SHP77 (cell line): ENCODE results near the gene USP20.
"Not testable (repeated sequence)": the region's sequence is repeated elsewhere in the genome, so short reads cannot be mapped to it uniquely, and the experiment has no call there.

Experiments used
- DNase-seq, 2 experiments: peaks; one replicate each; lab custom pipeline; 2025; lab: John Stamatoyannopoulos, UW

The USP20 gene

DNA sequence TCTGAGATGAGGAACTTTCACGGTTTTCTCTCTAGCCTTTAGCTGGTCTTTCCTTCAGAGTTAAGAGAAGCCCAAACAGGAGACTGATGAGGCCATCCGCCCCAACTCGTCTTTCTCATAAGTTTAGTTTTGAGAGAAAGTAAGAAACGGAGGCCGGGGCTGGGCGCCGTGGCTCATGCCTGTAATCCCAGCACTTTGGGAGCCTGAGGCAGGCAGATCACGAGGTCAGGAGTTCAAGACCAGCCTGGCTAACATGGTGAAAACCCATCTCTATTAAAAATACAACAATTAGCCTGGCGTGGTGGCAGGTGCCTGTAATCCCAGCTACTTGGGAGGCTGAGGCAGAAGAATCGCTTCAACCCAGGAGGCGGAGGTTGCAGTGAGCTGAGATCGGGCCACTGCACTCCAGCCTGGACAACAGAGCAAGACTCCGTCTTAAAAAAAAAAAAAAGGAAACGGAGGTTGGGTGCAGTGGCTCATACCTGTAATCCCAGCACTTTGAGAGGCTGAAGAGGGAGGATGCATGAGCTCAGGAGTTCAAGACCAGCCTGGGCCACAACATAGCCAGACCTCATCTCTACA is 55.6 kb downstream of the USP20 start:
- DNase-seq: not testable (repeated sequence)

DNA sequence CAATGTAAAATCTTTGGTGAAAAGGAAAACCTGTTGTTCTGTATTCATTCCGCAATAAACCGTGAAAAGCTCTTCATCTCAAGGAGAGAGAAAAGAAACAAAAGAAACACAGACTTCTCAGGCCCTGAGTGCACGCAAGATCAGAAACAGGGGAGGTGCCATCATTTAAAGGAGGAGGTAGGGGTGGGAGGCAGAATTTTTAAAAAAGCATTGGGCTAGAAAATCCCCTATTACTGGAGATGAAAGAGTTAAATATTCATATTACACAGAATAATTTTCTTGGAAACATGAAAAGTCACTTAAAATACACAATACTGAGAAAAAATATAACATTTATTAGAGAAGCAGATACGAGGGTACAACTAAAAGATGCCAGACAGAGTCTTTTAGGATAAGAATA is 56.3 kb downstream of the USP20 start:
- no peak for DNase-seq

DNA sequence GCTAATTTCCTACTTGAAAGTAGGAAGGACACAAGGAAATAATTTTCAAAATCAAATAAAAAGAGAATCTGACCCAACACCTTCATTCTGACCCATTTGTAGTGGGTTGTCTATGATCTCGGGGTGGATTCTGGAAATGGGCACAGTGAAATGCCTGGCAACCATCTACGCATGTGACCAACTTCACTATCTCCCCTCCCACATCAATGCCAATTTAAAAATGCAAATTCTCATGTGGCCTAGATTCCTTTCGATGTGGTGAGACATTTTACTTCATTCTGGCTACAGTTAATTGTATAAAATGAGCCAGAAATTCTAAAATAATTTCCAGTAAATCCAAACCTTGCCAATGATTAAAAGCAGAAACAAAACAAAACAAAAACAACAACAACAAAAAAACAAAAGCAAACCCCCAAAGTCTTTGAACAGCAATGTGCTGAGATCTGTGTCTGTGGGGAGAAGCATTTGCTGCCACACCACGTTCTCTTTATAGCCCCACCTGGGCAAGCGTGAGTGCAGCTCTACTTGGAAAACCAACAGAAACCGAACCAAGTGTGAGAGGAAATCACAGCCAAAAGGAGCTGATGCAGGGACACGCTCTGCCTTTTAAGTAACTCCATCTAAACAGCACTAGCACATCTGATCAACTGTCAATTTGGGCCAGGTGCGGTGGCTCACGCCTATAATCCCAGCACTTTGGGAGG is 59.0 kb downstream of the USP20 start:
- DNase-seq: no peak

DNA sequence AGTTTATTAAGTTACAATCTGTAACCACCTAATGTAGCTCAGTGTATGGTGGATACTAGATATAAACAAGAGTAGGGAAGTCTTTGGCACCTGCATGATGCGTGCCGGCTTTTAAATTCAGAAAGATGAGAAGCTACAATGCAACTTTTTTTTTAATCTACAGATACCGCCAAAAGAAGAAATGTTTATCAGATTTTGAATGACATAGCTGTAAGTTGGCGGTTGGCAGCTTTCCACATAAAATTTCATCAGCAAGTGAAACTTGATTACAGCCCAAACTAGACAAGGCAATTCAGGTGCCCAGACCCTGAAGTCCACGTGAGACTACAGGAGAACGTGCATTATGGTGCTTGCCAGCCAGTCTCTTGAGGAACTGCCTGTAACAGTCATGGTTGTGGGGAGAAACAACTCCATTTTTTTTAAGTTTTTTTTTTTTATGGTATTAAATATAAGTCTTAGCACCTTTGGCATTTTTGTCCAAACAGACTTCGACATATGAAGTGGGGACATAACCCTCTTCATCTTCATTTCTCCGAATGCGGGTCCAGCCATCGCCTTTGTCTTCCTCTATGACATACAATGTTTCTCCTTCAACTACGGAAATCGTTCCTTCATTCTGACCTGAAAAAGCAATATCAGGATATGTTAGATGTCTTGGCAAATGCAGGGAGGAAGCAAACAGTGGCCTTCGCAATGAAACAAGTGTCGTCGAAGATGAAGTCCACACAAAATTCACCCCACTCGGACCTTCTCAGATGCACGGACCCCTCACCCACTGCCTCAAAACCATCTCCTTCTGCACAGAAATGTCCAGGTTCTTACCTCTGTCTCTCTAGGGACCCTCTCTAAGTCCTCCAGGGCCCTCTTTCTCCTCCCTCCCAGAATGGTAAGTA is 60.4 kb downstream of the USP20 start:
- no peak for DNase-seq

DNA sequence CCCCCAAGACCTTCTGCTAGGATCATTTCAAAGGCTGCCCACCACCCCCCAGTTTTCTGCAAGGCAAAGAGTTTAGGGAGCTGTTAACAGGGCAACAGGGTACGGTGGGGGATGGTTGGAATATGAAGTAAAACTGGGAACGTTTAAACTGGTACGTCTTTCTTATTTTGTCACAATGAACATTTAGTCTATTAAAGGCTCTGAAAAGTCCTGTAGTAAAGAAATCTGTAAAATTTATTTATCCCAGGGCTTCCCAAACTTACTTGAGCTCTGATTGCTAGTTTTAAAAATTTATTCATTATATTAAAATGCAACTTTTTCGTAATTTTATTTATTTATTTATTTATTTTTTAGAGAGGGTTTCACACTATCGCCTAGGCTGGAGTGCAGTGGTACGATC is 62.0 kb downstream of the USP20 start:
- no peak for DNase-seq

DNA sequence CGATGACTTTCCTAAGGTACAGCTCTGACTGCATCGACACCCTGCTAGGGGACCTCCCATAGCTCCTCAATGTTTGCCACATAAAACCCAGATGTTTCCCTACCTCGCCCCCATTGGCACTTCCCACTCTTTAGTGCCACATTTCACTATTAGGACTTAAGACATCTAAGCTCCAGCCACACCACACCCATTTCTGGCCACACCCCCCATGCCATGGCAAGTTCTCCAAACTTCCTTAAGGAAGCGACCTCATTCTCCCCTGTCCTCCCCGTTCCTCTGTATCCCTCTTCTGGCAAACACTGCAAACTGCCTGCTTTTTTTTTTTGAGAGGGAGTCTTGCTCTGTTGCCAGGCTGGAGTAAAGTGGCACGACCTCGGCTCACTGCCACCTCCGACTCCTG is 62.9 kb downstream of the USP20 start:
- DNase-seq: no peak

DNA sequence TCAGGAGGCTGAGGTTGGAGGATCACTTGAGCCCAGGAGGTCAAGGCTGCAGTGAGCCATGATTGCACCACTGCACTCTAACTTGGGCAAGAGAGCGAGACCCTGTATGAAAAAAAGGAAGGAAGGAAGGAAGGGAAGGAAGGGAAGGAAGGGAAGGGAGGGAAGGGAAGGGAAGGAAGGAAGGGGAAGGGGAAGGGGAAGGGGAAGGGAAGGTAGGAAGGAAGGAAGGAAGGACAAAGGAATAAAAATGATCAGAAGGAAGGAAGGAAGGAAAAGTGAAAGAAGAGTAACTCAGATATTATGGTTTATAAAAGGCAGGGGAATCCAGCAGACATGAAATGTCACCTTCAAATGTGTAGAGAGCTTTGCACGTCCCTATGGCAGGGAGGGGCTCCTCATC is 64.4 kb downstream of the USP20 start:
- DNase-seq: no peak

DNA sequence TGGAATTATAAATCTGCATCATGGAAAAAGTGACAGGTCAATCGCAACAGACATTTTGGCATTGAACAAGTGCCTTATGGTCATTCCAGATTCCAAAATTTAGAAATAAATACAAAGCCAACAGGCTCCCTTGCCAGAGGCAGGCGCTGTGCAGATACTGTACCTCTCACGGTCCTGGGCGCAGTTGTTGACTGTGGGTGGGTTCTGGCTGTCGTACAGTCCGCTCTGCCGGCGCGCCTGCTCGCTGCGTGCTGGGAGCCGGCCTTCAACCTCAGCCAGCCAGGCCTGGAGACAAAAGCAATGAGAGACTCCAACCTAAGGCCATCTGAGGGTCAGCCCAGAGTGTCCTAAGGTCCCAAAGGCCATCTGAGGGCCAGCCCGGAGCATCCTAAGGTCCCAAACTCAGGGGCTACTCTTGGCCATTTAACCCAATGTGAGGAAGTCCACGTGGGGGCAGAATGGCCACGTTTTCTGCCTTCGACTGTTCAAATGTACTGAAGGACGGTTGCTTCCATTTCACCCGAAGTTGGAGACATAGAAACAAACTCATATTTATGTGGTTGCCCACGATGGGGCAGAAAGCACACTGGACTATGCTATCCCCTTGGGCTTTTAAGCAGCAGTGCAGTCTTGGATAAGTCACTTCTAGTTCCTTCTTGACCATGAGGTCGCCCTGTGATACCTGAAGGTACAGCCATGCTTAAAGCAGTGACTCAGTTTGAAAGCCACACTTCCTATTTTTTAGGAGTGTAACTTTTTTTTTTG is 65.2 kb downstream of the USP20 start:
- no peak for DNase-seq

DNA sequence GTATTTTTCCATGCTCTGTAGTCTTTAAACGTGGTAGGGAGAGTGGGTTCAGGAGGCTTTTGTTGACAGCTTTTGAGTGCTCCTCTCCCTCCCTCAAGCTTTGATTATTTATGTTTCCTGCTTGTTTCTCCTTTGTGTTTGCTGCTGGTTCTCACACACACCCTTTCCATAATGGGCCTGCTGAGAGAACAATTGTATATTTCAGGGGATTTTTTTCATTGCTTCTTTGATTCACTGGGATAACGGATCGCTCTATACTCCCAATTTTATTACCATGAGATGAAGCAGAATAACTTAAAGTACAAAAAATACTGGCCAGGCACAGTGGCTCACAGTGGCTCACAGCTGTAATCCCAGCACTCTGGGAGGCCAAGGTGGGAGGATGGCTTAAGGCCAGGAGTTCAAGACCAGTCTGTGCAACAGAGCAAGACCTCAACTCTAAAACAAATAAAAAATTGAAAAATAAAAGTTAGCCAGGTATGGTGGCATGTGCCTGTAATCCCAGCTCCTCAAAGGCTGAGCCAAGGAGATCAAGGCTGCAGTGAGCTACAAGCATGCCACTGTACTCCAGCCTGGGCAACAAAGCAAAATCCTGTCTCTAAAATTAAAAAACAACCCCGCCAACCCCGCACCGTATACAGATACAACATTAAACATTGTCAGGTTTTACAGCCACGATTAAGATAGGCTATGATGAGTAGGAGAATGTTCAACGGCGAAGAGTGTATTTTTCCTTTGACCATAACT is 66.9 kb downstream of the USP20 start:
- DNase-seq: no peak

DNA sequence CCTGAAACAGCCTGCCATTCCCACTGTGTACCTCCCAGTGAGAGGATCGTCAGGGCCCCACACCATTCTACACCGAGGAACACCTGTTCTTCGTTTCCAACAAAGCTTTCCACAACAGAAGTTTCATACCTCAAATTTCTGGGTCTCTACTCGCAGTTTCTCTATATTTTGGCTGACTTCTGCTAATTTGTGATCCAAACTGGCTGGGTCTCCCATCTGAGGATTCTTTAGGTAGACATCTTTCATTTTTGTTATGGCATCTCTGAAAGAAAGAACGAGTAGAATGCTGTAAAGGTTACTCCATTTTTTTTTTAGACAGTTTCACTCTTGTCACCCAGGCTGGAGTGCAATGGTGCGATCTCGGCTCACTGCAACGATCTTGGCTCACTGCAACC is 67.5 kb downstream of the USP20 start:
- no peak for DNase-seq

DNA sequence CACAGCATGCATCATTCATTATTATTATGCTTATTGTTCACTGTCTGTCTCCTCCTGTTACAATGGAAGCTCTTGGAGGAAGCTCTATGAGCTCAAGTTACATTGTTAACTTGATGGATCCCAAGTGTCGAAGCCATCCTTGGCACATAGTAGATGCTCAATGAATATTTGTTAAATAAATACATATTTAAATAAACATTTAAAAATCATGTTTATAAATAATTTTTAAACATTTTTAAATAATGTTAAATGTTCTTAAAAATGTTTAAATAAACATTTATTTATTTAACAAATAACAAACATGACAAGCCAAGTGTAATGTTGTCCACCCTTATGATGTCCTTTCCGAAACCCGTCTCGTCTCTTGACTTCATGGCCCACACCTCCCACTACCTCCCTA is 69.5 kb downstream of the USP20 start:
- no peak for DNase-seq

DNA sequence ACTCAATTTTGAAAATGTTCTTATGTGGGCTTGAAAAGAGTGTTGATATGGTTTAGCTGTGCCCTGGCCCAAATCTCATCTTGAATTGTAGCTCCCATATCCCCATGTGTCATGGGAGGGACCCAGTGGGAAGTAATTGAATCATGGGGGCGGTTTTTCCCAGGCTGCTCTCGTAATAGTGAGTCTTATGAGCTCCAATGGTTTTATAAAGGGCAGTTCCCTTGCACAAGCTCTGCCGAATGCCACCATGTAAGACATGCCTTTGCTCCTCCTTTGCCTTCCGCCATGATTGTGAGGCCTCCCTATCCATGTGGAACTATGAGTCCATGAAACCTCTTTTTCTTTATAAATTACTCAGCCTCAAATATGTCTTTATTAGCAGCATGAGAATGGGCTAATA is 71.0 kb downstream of the USP20 start:
- DNase-seq: no peak

DNA sequence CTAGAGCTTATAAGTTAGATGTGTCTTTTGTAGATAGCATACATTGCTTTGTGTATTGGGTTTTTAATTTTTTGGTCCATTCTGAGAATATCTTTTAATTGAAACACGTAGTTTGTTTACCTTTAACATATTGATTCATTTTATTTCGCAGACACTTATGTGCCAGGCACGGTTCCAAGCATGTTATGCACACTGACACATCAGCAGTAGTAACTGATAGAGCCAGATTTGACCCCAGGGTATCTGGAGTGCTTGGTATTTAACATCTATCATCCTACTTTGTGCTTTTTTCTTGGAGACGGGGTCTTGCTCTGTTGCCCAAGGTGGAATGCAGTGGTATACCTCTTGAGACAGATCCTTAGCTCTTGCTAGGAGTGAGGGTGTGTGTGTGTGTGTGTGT is 71.9 kb downstream of the USP20 start:
- no peak for DNase-seq

DNA sequence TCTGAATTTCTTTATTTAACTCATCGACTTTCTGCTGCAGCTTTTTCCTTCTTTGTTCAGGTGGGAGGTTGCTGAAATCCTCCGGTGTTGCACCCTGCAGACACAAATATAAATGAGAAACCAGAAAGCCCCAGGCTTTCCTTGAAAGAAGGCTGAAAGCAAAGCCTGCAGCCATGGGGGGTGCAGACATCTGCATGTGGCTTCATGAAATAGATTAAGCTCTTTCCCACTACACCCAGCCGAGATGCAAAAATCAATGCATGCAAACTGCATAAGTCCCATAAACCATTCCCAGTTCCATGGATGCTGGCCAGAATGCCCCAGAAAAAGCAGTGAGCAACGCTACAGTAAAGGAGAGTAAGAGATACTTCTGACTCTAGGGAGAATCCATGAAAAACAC is 73.6 kb downstream of the USP20 start:
- DNase-seq: no peak

DNA sequence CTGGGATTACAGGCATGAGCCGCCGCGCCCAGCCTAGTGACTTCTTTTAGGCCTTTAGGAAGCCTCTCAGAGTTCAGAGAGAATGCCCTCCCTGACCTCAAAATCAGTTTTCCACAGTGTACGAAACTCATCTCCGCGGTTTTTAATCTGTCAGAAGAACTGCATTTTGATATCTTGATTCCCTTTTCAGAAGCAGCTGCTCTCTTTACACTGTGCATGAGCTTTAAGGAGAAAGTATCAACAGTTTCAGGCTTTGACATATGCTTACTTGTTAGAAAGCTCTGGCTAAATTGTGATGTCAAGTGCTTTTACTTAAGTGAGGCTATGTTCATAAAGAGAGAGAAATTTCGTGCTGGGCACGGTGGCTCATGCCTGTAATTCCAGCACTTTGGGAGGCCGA is 74.6 kb downstream of the USP20 start:
- no peak for DNase-seq

DNA sequence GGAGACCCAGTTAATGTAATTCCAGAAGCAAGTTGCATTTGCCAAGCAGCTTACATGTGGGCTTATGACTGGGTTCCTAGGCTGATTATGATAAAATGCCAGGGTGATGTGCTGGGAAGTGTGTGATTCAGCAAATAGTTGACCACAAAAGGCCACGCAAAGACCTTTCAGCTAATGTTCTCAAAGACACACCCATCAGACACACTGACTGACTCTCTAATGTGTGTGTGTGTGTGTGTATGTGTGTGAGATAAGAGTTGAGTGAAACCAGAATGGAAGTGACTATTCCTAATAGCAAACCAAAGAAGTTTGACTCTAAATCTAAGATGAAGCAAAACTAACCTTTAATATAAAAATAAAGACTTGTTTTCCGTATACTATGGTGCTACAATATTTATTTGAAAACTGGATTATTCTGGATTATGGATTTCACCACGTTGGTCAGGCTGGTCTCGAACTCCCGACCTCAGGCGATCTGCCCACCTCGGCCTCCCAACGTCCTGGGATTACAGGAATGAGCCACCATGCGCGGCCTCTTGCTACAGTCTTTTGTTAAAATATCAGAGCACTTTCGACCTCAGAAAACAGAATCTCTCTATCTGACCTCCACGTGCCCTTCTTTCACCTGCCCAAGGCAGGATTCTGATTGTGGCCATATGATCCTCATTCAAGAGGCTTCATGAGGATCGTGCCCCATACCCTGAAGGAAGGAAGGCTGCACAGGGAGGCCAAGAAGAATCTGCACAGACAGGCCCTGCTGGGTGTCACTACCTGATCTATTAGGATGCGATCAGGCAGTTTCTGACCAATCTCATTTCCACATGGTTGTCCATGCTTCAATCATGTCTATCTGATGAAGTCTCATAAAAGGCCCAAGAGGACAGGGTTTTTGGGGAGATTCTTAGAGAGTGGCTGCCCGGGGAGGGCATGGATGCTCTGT is 75.6 kb downstream of the USP20 start:
- DNase-seq: no peak

DNA sequence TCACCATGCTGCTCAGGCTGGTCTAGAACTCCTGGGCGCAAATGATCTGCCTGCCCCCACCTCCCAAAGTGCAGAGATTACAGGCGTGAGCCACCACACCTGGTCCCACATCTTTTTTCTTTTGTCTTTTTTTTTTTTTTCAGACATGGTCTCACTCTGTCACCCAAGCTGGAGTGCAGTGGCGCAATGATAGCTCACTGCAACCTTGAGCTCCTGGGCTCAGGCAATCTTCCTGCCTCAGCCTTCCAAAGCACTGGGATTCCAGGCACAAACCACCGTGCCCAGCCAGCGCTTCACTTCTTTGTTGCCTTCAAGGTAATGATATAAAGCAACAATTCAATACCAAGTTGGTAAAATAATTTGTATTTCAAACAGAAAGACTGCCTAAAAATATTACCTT is 78.8 kb downstream of the USP20 start:
- DNase-seq: no peak

DNA sequence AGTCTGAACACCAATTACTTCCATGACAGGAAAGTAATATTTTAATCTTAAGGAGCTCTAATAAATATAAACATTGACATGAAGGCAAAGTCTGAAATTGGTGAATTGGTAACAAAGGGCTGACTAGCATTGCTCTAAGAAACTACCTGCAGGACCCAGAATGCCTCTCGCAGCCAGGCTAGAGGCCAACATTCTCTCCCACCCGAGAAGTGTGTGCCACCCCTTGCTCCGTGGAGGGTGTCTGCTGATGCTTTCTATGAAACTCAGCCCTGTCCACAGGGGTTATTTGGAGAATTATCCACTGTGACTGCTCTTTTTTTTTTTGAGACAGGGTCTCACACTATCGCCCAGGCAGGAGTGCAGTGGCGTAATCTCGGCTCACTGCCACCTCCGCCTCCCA is 81.4 kb downstream of the USP20 start:
- DNase-seq: no peak

DNA sequence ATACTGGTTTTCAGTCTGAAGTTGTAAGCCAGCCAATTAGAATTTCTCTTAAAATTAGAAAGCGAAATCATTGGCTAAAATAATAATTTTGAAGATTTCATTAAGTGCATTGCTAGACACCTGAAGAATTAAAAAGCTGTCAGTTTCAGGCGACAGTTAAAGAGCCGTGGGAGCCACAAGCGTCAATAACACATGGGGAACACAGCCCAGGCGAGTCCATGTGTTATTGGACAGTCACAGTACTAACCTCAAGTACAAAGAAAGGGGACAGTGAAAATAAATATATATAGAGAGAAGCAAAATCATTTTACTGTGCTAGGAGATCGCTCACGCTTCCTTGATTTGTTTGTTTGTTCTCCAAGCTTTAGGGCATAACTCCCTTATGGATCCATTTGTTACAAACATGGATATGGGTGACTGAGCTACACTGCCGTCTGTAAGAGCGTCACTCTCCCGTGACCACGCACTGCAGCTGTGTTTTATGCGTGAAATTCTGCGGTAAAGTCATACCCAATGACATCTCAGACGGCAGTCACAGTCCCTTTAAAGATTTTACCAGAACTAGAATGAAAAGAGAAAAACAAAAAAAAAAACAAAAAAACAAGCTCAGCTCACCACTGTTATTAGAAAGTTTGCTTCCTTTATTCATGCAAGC is 83.2 kb downstream of the USP20 start:
- no peak for DNase-seq

DNA sequence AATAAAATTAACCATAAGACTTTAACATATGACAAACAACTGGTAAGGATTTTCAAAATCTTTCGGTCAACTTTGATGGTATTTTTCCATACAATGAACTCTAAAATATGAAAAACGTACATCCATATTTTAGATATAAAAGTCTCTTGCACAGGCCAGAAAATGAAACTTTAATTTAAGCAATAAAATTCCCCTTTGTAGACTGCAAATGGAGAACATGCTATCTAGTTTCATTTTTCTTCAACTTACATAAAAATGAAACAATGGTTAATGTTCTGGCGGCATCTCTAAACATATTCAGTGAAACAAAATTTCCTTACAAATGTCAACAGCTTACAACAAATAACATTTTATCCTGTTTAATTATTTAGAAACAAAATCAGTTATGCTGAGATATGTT is 84.0 kb downstream of the USP20 start:
- no peak for DNase-seq
